NT2/D1 (cell line): ENCODE data around the gene CGNL1.

Experiments used
- SUZ12 ChIP-seq: IDR thresholded peaks from 2 replicates; pipeline ENCODE4 v1.6.1; 2011; ENCODE audit not compliant: insufficient read length, insufficient read depth; ENCODE audit errors: extremely low read depth
- YY1 ChIP-seq: IDR thresholded peaks from 2 replicates; pipeline ENCODE4 v1.6.1; 2011; ENCODE audit not compliant: insufficient read length, insufficient read depth

- TF ChIP-seq SUZ12 (no peak), YY1 (no peak)
These were observed 61.9 kb downstream of the CGNL1 start for GRCh38 chr15:57438166-57438565.
